SU-DHL-6 (cell line): Measurements from ENCODE around the gene KLHL17.

ENCODE experiments used
- CTCF ChIP-seq: fragments of 200-600 bp; sonication (generic); IDR thresholded peaks from one replicate; pipeline ENCODE4 v1.5.1; 2017; ENCODE audit warnings: antibody characterized with exemption, mild to moderate bottlenecking, low read length, moderate library complexity; ENCODE audit not compliant: insufficient read depth, poor library complexity, severe bottlenecking
- EZH2phosphoT487 ChIP-seq: fragments of 200-600 bp; sonication (generic), shearing (Covaris generic); conservative IDR thresholded peaks from 2 replicates; pipeline ENCODE4 v1.6.1; 2018; ENCODE audit warnings: mild to moderate bottlenecking, antibody characterized with exemption, low read length, moderate library complexity, mixed read lengths

- TF ChIP-seq CTCF = no peak
- no peak for TF ChIP-seq EZH2phosphoT487
Measured at GRCh38 chr1:1004780-1005697, 44.7 kb downstream of the KLHL17 start.
